ENCODE data around the gene CEND1. TPM values are rescaled to one million over a fixed set of nuclear protein-coding genes. Genes with fewer than 3 reads are reported as not detected.
A peak's percentile ranks its signal among the peaks of the same experiment; 100 is the strongest.

CEND1 gene
- total RNA-seq = 0.49 TPM

DNA sequence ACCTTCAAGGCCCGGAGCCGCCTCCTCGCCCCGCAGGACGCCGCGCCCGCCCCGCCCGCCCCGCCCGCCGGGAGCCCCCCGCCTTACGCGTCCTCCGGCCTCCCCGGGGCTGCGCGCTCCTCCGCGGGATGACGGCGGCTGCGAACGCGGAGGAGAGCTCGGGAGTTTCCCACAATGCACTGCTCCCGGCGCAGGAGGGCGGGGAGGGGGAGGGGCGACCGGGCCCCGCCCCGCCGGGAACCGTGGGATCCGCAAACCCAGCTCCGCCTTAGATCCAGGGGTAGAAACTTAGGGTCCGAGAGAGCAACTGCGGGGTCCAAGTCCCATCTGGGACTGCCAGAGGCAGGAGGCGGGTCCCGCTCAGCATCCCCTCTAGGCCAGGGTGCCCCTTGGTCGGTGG, at the start of gene CEND1:
Gene CEND1, minus strand, starts transcription at position 148 of the 400 bp plus-strand sequence. CDS start 1,514 bp downstream, outside the sequence.
- DNase-seq (ENCODE audit: low spot score) = no peak

DNA sequence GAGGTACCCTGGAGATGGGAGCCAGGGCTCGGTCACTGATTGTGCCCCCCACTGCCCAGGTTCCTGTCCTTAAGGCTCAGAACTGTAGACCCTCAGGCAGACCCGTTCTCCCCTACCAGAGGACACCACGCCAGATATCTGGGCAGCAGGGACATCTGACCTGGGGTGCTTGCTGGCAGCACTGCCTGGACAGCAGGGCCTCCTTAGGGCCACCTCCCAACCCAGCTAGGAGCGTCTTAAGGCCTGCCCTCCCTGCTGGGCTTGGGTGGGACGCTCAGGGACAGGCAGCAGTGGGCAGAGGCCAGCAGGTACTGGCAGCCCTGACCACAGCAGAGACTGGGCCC, 49.4 kb upstream of the CEND1 start:
- no peak for DNase-seq (ENCODE audit: low spot score)

DNA sequence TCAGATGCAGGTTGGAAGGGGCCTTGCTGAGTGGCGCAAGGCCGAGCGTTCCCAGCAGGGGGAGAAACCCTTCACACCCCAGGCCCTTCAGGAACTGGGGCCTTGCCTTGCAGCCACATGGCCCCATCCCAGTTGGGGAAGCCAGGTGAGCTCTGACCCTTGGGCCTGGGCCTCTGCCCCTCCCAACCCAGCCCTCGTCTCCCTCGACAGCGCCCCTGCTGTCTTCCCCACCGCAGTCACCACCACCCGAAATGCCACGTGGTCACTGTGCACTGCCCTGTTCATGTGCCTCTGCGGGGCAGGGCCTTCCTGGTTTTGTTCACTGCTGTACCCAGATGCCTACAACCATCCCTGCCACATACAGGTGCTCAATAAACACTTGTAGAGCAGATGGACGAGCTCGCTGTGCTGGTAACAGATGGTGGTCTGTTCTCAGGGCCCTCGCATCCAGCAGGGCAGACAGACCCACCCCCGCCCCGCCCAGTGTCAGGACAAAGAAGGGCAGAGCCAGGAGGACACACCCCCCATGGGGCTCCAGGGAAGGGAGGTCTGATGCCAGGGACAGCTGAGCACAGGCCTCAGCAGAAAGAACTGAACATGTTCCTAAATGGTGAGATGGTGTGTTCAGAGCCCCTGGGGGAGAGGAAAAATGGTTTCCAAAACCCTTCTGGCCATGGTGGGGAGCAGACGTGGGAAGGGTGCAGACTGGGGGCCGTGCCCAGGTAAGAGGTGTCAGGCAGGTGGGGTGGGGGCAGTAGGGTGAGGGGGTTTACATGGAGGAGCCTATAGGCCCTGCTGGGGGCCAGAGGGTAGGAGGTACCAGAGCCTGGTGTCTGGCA, 48.8 kb upstream of the CEND1 start:
- no peak for DNase-seq (ENCODE audit: low spot score)

DNA sequence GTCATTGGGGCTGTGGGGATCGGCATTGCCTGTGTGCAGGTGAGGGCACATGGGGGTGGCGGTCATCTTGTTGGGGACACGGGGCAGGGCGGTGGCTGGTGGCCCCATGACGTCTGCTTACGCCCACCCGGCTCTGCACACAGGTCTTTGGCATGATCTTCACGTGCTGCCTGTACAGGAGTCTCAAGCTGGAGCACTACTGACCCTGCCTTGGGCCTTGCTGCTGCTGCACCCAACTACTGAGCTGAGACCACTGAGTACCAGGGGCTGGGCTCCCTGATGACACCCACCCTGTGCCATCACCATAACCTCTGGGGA, 48.1 kb upstream of the CEND1 start:
- DNase-seq (ENCODE audit: low spot score) = no peak

GRCh38 chr11:837189-837989, 47.5 kb upstream of the CEND1 start:
- no peak for DNase-seq (ENCODE audit: low spot score)

DNA sequence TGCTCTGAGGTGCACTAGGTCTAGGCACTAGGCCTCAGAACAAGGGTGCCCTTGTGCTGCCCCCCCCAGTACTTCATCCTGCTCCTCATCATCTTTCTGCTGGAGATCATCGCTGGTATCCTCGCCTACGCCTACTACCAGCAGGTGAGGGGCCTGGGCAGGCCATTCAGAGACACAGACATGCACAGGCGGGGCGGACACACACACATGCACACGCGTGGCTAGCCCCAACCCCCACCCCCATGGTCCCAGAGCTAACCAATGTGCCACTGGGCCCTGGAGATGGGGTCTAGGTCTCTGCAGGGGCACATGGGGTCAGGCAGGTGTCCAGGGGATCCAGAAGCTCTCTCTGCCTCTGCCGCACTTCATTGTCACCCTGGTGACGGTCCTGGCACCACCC, 46.8 kb upstream of the CEND1 start:
- no peak for DNase-seq (ENCODE audit: low spot score)

- no peak for DNase-seq (ENCODE audit: low spot score)
These were observed 46.4 kb upstream of the CEND1 start for GRCh38 chr11:836274-836673.

DNA sequence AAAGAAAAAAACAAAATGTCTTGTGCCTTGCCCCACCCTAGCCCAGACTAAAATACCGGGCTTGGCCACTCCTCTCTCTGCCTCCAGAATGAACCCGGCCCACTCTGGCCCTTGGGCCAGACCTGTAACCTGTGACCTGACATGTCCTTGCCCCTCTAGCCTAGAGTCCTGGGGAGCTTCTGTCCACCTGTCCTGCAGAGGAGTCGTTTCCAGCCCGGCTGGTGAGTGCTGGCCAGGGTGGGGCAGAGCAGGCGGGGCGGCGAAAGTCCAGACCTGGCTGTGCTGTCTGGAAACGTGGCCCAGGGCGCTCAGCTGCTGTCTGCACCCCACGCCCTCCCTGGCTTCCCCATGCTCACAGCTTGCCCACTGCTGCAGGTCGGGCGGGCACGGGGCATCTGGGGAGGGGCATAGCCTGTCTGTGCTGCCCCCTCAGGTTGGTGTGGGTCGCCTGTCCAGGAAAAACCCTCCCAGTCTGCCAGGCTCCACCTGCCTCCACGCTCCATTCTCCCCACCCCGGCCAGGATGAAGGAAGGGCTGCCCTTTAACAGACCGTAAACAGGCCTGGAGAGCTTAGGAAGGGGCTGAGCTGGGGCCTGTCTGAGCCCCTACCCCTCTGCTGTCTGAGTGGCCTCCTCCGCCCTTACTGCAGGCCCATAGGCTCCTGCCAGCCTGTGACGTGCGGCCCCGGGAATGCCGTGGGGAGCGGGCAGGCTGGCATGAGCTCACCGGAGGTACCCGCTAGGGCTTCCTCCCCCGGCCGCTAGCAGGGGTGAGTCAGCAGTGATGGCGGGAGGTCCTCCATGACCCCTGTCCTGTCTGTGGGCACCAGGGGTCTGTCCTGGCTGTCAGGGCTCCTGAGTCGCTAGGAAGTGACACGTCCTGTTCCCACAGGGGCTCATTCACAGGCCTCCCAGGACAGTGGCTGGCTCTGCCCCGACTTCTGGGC, 44.8 kb upstream of the CEND1 start:
- peak; percentile 77 for DNase-seq (ENCODE audit: low spot score)

GRCh38 chr11:833849-834311, 44.0 kb upstream of the CEND1 start:
- DNase-seq (ENCODE audit: low spot score) = no peak

- DNase-seq (ENCODE audit: low spot score) = no peak
These were observed 43.4 kb upstream of the CEND1 start for GRCh38 chr11:833114-833791.

DNA sequence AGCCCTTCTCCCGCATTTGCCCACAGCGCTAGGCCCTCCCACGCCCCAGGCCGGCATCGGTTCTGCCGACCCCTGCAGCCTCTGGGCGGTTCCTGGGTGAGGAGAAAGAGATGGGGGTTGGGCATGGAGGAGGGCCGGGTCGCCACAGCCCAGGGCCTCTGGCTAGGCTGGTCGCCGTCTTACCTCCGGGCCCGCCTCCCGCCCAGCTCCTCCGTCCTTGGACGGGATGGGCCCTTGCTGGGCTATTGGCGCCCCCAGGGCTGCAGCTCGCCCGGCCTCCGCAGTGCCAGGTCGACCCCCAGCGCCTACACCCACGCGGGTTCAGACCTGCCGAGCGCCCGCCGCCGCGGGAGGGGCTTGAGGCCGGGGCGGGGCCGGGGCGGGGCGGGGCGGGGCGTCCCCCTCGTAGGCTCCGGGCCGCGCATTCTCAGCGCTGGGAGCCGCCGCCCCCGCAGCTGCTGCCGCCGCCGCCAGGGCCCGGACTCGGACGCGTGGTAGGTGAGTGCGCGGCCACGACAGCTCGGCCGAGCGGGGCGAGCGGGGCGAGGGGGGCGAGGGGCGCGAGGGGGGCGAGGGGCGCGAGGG, 42.7 kb upstream of the CEND1 start, which contains the start of gene CD151:
Gene CD151, plus strand, starts transcription at position 424 of the 585 bp plus-strand sequence. CDS start 3,118 bp downstream, outside the sequence.
- DNase-seq (ENCODE audit: low spot score) = no peak

- no peak for DNase-seq (ENCODE audit: low spot score)
These were observed 42.2 kb upstream of the CEND1 start for GRCh38 chr11:831961-832528.

GRCh38 chr11:831118-831864, 41.4 kb upstream of the CEND1 start:
- no peak for DNase-seq (ENCODE audit: low spot score)

DNA sequence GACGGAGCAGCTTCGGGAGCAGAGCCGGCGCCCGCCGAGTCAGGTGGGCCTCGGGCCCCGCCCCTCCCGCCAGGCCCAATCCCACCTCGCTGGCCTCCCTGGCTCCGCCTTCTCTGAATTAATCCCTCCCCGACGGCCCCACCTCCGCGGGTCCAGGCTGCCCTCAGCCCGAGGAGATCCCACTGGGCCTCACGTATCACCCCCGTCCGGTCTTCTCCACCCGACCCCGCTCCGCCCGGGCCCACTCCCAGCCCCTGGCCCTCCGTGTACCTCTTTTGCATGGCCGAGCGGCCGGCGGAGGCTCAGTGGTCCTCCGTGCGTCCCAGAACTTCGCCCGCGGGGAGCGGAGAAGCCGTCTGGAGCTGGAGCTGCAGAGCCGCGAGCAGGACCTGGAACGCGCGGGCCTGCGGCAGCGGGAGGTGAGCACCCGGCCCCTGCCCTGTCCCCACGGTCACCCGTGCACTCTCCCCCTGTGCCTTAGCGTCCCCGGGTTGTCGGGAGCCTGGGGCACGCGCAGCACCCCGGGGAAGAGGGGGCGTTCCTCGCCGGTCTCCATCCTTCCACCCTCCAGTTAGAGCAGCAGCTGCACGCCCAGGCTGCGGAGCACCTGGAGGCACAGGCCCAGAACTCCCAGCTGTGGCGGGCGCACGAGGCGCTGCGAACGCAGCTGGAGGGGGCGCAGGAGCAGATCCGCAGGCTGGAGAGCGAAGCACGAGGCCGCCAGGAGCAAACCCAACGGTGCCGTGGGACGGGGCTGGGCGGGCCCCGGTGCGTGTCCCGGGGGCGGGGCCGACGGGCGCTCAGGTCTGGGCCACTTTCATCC, 40.6 kb upstream of the CEND1 start:
- DNase-seq (ENCODE audit: low spot score) = peak; percentile 77

DNA sequence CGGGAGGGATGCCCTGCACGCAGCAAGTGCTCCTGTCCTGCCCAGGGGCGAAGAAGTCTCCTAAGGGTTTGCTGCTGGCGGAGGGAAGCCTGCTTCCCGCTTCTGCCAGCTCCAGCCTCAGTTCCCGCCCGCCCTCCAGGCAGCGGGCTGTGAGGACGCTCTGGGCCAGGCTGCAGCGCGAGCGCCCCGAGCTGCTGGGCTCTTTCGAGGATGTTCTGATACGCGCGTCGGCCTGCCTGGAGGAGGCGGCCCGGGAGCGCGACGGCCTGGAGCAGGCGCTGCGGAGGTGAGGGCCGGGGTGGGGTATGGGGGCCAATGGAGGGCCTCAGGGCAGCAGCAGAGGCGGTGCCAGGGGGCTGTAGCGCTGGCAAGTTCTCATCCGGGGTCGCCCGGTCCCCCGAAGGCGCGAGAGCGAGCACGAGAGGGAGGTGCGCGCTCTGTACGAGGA, 40.0 kb upstream of the CEND1 start:
- no peak for DNase-seq (ENCODE audit: low spot score)

DNA sequence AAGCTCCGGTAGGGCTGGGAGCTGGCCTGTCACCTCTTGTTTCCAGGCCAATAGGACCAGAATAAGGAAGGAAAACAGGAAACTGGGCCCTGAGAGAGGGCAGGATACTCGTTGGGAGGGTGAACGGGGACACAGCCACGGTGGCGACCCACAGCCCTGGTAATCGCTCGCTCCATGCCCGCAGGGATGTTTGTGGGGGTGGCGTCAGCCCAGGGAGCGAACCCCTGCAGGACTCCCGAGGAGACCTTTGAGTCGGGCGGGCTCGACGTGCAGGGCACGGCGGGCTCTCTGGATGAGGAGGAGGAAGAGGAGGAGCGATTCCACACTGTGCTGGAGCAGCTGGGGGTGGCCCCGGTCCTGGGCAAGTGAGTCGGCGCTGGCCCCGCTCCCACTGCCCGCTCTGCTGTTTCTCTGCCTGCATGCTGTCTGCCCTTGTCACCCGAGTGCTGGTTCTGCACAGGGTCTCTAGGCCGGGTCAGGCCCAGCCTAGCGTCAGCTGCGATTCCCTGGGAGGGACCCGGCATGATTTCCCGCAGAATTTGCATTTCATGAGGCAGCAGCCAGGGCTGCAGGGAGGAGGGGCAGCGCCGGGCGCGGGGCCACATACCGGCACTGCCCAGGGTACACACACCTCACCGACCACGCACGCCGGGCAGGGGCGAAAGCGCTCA, 39.4 kb upstream of the CEND1 start:
- DNase-seq (ENCODE audit: low spot score) = no peak

DNA sequence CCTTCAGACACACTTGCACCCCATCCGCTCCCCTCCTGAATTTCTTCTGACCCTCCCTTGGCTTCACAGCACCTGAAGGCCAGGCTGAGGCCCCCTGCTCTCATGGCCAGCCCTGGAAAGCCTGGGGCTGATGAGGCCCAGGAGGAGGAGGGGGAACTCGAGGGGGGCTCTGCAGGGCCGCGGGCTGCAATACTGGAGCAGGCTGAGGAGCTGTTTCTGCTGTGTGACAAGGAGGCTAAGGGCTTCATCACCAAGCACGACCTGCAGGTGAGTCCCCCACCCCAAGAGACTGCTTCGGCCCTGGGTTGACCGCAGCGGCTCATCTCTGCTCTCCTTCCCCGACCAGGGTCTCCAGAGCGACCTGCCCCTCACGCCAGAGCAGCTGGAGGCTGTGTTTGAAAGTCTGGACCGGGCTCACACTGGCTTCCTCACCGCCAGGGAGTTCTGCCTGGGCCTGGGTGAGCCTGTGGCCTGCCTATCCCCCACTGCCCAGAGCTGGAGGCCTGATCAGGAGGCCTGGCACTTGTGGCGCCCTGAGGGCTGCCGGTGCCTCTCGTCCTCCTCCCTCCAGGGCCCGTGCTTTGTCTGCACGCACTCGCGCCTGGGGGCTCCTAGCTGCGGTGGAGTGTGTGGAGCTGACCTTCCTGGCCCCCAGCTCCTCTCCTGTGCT, 38.8 kb upstream of the CEND1 start:
- no peak for DNase-seq (ENCODE audit: low spot score)

DNA sequence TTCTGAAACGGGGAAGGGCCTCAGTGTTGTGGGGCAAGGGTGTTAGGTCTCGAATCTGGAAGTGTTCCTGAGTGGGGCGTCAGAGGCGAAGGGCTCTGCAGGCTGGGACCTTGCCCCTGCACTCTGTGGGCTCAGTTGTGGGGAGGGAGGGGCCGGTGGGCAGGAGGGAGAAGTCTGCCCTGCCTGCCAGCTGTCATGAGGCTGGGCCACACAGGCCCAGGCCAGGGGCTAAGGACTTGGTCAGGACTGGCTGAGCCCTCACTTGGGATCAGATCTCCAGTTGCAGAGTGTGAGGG, 38.0 kb upstream of the CEND1 start, which contains the start of gene CRACR2B:
Gene CRACR2B, plus strand, starts transcription at position 23 of the 296 bp plus-strand sequence. CDS start 689 bp downstream, outside the sequence.
- no peak for DNase-seq (ENCODE audit: low spot score)

Data from mucosa of gallbladder (tissue), 1 donor.